CD4-positive, alpha-beta memory T cell (primary cell): ENCODE results near the gene CAMK2G. TPM values are rescaled to one million over a fixed set of nuclear protein-coding genes. Genes with fewer than 3 reads are reported as not detected.

ENCODE experiments used
- CTCF ChIA-PET: fragments of 350-600 bp; sonication (Branson Sonifier 250); formaldehyde crosslinking; loops from one replicate; lab custom pipeline; 2021; ENCODE audit warnings: inconsistent platforms; ENCODE audit not compliant: partially characterized antibody; lab: Charles Lee
- POLR2A ChIA-PET: fragments of 350-600 bp; sonication (Branson Sonifier 250); formaldehyde crosslinking; loops from one replicate; lab custom pipeline; 2021; ENCODE audit not compliant: partially characterized antibody; lab: Charles Lee
- DNase-seq, 5 donors: peaks; one replicate each; pipeline versions ENCODE4 v3.0.0 to v3.0.0-alpha.2; 2020 to 2022; ENCODE audit warnings: mixed read lengths in 1 of 5
- H3K27ac ChIP-seq: one replicate; pipeline ENCODE4 v1.7.0; 2013; ENCODE audit warnings: low read depth, low read length
- H3K27me3 ChIP-seq: 2 replicates; pipeline ENCODE4 v1.7.0; 2013; ENCODE audit warnings: mild to moderate bottlenecking, low read length, moderate library complexity; ENCODE audit not compliant: insufficient read depth
- H3K36me3 ChIP-seq: 2 replicates; pipeline ENCODE4 v1.7.0; 2013; ENCODE audit warnings: mild to moderate bottlenecking, low read length, moderate library complexity; ENCODE audit not compliant: insufficient read depth
- H3K4me1 ChIP-seq: 2 replicates; pipeline ENCODE4 v1.7.0; 2013; ENCODE audit warnings: mild to moderate bottlenecking, low read length, moderate library complexity; ENCODE audit not compliant: insufficient read depth
- H3K4me3 ChIP-seq, 2 donors: one replicate each; pipeline ENCODE4 v1.7.0; 2013; ENCODE audit warnings: low read length in 2 of 2, mild to moderate bottlenecking in 1 of 2
- H3K9me3 ChIP-seq, 2 donors: one replicate each; pipeline ENCODE4 v1.7.0; 2013; ENCODE audit warnings: low read length in 2 of 2, control low read depth in 1 of 2; ENCODE audit not compliant: control insufficient read depth in 1 of 2
- H3K27ac Mint-ChIP-seq, 7 donors: one replicate each; pipeline ENCODE4 v1.8.0; 2020 to 2021; ENCODE audit warnings: mixed read lengths in 7 of 7, mild to moderate bottlenecking in 6 of 7, inconsistent platforms in 3 of 7, moderate library complexity in 3 of 7
- H3K27me3 Mint-ChIP-seq, 2 donors: one replicate each; pipeline ENCODE4 v1.8.0; 2020 to 2021; ENCODE audit warnings: mixed read lengths in 2 of 2
- H3K36me3 Mint-ChIP-seq, 2 donors: one replicate each; pipeline ENCODE4 v1.8.0; 2020 to 2021; ENCODE audit warnings: mixed read lengths in 2 of 2, inconsistent platforms in 1 of 2, mild to moderate bottlenecking in 1 of 2
- H3K4me1 Mint-ChIP-seq, 4 donors: one replicate each; pipeline ENCODE4 v1.8.0; 2020 to 2021; ENCODE audit warnings: mixed read lengths in 4 of 4, mild to moderate bottlenecking in 1 of 4
- H3K4me3 Mint-ChIP-seq, 8 donors: one replicate each; pipeline ENCODE4 v1.8.0; 2020 to 2021; ENCODE audit warnings: mixed read lengths in 8 of 8, mild to moderate bottlenecking in 7 of 8, moderate library complexity in 6 of 8, inconsistent platforms in 3 of 8
- H3K9me3 Mint-ChIP-seq, 8 donors: one replicate each; pipeline ENCODE4 v1.8.0; 2020 to 2021; ENCODE audit warnings: mixed read lengths in 8 of 8, mild to moderate bottlenecking in 5 of 8, inconsistent platforms in 3 of 8, moderate library complexity in 1 of 8
- intact Hi-C: fragments of 100-400 bp; cut with micrococcal nuclease; formaldehyde crosslinking; loops from one replicate; pipeline ENCODE4 v1.15.1; 2023
- polyA plus RNA-seq, 2 donors: library from polyadenylated mRNA; unstranded; fragments of 300-500 nt; fragmentation: Illumina TruSeq; gene quantifications; one replicate each; pipeline ENCODE4 v1.2.3, GENCODE V29; 2021
- total RNA-seq, 2 experiments: library from RNA; stranded (reverse); gene quantifications; one replicate each; pipeline ENCODE4 v1.2.3, GENCODE V29; 2021

CAMK2G gene
- total and polyA plus RNA-seq, 4 experiments from 2014 or later: 3.8 to 70.4 (median 36.0) TPM

- POLR2A ChIA-PET: no interaction called here
- Histone ChIP-seq H3K27me3 (peaks cover 5% of the 10 kb centered on the region), H3K9me3 (no peaks in the 10 kb centered on the region), H3K27ac (no peak overlapping the region), H3K4me3 (no peak overlapping the region), H3K36me3 (no peaks in the 10 kb centered on the region), H3K4me1 (peaks cover 21% of the 10 kb centered on the region)
- peaks cover 12 to 20% (median 15%) of the 10 kb centered on the region in 4 donors for H3K4me1 Mint-ChIP-seq
- peaks cover 4 to 7% of the 10 kb centered on the region in 2 donors for H3K27me3 Mint-ChIP-seq
- no peak for DNase-seq
- intact Hi-C loops: no loop called here
- CTCF ChIA-PET: interaction anchor here (2.7 to 6.1 kb wide), 2 partner anchors 24 to 30 kb away, joined by 16 to 39 read pairs; no protein-coding TSS in a partner anchor
- no peaks in the 10 kb centered on the region for H3K36me3 Mint-ChIP-seq
- H3K9me3 Mint-ChIP-seq: peaks cover 0 to 9% (median 4%) of the 10 kb centered on the region in 8 donors
- peak overlapping the region in 1 of 7 donors; percentile 20 for H3K27ac Mint-ChIP-seq
- no peak overlapping the region for H3K4me3 Mint-ChIP-seq
Observed at GRCh38 chr10:73916761-73917470, 42.6 kb upstream of the CAMK2G start.

- no peak overlapping the region for H3K27ac ChIP-seq
- no peaks in the 10 kb centered on the region for H3K9me3 ChIP-seq
- no peaks in the 10 kb centered on the region for H3K36me3 ChIP-seq
- H3K27me3 ChIP-seq: peaks cover 13% of the 10 kb centered on the region
- no peak overlapping the region for H3K4me3 ChIP-seq
- Mint-ChIP-seq H3K9me3 (peaks cover 0 to 9% (median 4%) of the 10 kb centered on the region in 8 donors), H3K4me3 (no peak overlapping the region), H3K4me1 (peaks cover 15 to 27% (median 18%) of the 10 kb centered on the region in 4 donors), H3K27me3 (peaks cover 10 to 14% of the 10 kb centered on the region in 2 donors), H3K27ac (no peak overlapping the region), H3K36me3 (no peaks in the 10 kb centered on the region)
- intact Hi-C loops: no loop called here
- ChIA-PET CTCF (interaction anchor here (1.2 to 1.4 kb wide), 2 partner anchors 29 to 35 kb away, joined by 4 read pairs; no protein-coding TSS in a partner anchor), POLR2A (interaction anchor here (1.4 kb wide), 1 partner anchor 83 kb away, joined by 7 read pairs; the partner anchor contains the start of gene VCL)
- H3K4me1 ChIP-seq: peaks cover 22% of the 10 kb centered on the region
- no peak for DNase-seq
Observed at GRCh38 chr10:73915206-73915851, 41.0 kb upstream of the CAMK2G start.

- peaks cover 13% of the 10 kb centered on the region for H3K27me3 ChIP-seq
- H3K4me3 Mint-ChIP-seq: no peak overlapping the region
- CTCF ChIA-PET: interaction anchor here (0.7 to 2.1 kb wide), 2 partner anchors 26 to 27 kb away, joined by 3 to 6 read pairs; no protein-coding TSS in a partner anchor
Observed at GRCh38 chr10:73914036-73914435, 39.7 kb upstream of the CAMK2G start.

GRCh38 chr10:73911553-73912004, 37.2 kb upstream of the CAMK2G start:
- H3K36me3 Mint-ChIP-seq: no peaks in the 10 kb centered on the region
- no peaks in the 10 kb centered on the region for H3K9me3 Mint-ChIP-seq
- ChIA-PET POLR2A (interaction anchor here (1.6 to 2.2 kb wide), 3 partner anchors 9 to 29 kb away, joined by 5 to 11 read pairs (median 5); no protein-coding TSS in a partner anchor), CTCF (interaction anchor here (1.1 to 1.3 kb wide), 3 partner anchors 25 to 32 kb away, joined by 3 read pairs; no protein-coding TSS in a partner anchor)
- no peaks in the 10 kb centered on the region for H3K36me3 ChIP-seq
- peak overlapping the region; percentile 89 to 95 (median 92) for H3K4me3 Mint-ChIP-seq
- intact Hi-C loops: loop anchor here (2.0 kb wide), 1 partner anchor 13 kb away; no protein-coding TSS in a partner anchor
- peaks cover 20 to 24% of the 10 kb centered on the region in 2 donors for H3K27me3 Mint-ChIP-seq
- DNase-seq: peak in 1 of 5 donors; percentile 41
- peak overlapping the region in 1 of 7 donors; percentile 29 for H3K27ac Mint-ChIP-seq
- peaks cover 13% of the 10 kb centered on the region for H3K27me3 ChIP-seq
- no peak overlapping the region for H3K27ac ChIP-seq
- H3K4me3 ChIP-seq: peak overlapping the region in 1 of 2 donors; percentile 44
- peaks cover 16 to 36% (median 25%) of the 10 kb centered on the region in 4 donors for H3K4me1 Mint-ChIP-seq
- no peaks in the 10 kb centered on the region for H3K9me3 ChIP-seq
- H3K4me1 ChIP-seq: peaks cover 29% of the 10 kb centered on the region

More at GRCh38 chr10:73914036-73914435, 39.7 kb upstream of the CAMK2G start:
- Histone ChIP-seq H3K9me3 (no peaks in the 10 kb centered on the region), H3K4me1 (peaks cover 25% of the 10 kb centered on the region), H3K27ac (no peak overlapping the region), H3K36me3 (no peaks in the 10 kb centered on the region), H3K4me3 (no peak overlapping the region)
- Mint-ChIP-seq H3K27me3 (peaks cover 15 to 19% of the 10 kb centered on the region in 2 donors), H3K36me3 (no peaks in the 10 kb centered on the region), H3K4me1 (peaks cover 14 to 31% (median 19%) of the 10 kb centered on the region in 4 donors), H3K9me3 (peaks cover 0 to 6% (median 4%) of the 10 kb centered on the region in 8 donors), H3K27ac (no peak overlapping the region)
- DNase-seq: no peak
- POLR2A ChIA-PET: interaction anchor here (0.6 to 1.4 kb wide), 2 partner anchors 26 to 84 kb away, joined by 3 to 7 read pairs; partner anchors contain the start of gene VCL
- intact Hi-C loops: no loop called here

GRCh38 chr10:73910764-73911552, 36.6 kb upstream of the CAMK2G start, which contains the start of gene PLAU:
TSS of gene PLAU (plus strand) at chr10:73911132. CDS start at chr10:73911556, 424 bp downstream.
- intact Hi-C loops: loop anchor here (2.0 kb wide), 1 partner anchor 14 kb away; no protein-coding TSS in a partner anchor

GRCh38 chr10:73910401-73910763, 36.0 kb upstream of the CAMK2G start:
- CTCF ChIA-PET: interaction anchor here (0.6 to 1.2 kb wide), 4 partner anchors 9 to 1272 kb away, joined by 3 read pairs; no protein-coding TSS in a partner anchor
- peaks cover 16 to 36% (median 24%) of the 10 kb centered on the region in 4 donors for H3K4me1 Mint-ChIP-seq
- H3K27ac Mint-ChIP-seq: peak overlapping the region in 1 of 7 donors; percentile 41
- peak overlapping the region; percentile 76 to 89 (median 84) for H3K4me3 Mint-ChIP-seq
- Histone ChIP-seq H3K27me3 (peaks cover 13% of the 10 kb centered on the region), H3K4me1 (peaks cover 29% of the 10 kb centered on the region), H3K9me3 (no peaks in the 10 kb centered on the region), H3K27ac (no peak overlapping the region), H3K36me3 (no peaks in the 10 kb centered on the region), H3K4me3 (peak overlapping the region in 1 of 2 donors; percentile 11)
- H3K27me3 Mint-ChIP-seq: peaks cover 23 to 25% of the 10 kb centered on the region in 2 donors
- no peaks in the 10 kb centered on the region for H3K36me3 Mint-ChIP-seq
- POLR2A ChIA-PET: interaction anchor here (1.0 to 2.2 kb wide), 4 partner anchors 22 to 31 kb away, joined by 5 to 11 read pairs (median 5); no protein-coding TSS in a partner anchor
- no peaks in the 10 kb centered on the region for H3K9me3 Mint-ChIP-seq
- DNase-seq: no peak
- intact Hi-C loops: loop anchor here (2.0 kb wide), 1 partner anchor 14 kb away; no protein-coding TSS in a partner anchor

More at GRCh38 chr10:73910764-73911552, 36.6 kb upstream of the CAMK2G start, which contains the start of gene PLAU:
- POLR2A ChIA-PET: interaction anchor here (1.0 to 2.2 kb wide), 5 partner anchors 9 to 32 kb away, joined by 5 to 11 read pairs (median 5); no protein-coding TSS in a partner anchor
- Mint-ChIP-seq H3K27ac (peak within 1 kb of the TSS in 2 of 7 donors; percentile 29 to 41), H3K4me3 (peak within 1 kb of the TSS; percentile 89 to 95 (median 92)), H3K36me3 (no peaks in the 10 kb centered on the region), H3K9me3 (no peaks in the 10 kb centered on the region), H3K27me3 (peaks cover 20 to 24% of the 10 kb centered on the region in 2 donors), H3K4me1 (peaks cover 16 to 36% (median 25%) of the 10 kb centered on the region in 4 donors)
- H3K9me3 ChIP-seq: no peaks in the 10 kb centered on the region
- no peak within 1 kb of the TSS for H3K27ac ChIP-seq
- peaks cover 13% of the 10 kb centered on the region for H3K27me3 ChIP-seq
- H3K36me3 ChIP-seq: no peaks in the 10 kb centered on the region
- H3K4me1 ChIP-seq: peaks cover 29% of the 10 kb centered on the region
- peak; percentile 31 to 50 (median 38) for DNase-seq
- CTCF ChIA-PET: interaction anchor here (0.6 to 1.3 kb wide), 6 partner anchors 9 to 1272 kb away, joined by 3 read pairs; no protein-coding TSS in a partner anchor
- peak within 1 kb of the TSS; percentile 11 to 44 for H3K4me3 ChIP-seq
